SK-N-MC (cell line): ENCODE measurements around the gene SHLD1.

Source experiments
- DNase-seq: peaks from one replicate; pipeline ENCODE4 v3.0.0-alpha.2; 2011; ENCODE audit warnings: low read depth, low spot score
- H3K27ac ChIP-seq: fragments of 200-600 bp; sonication (generic); 2 replicates; pipeline ENCODE4 v1.5.1; 2016; ENCODE audit warnings: mixed run types
- H3K36me3 ChIP-seq: fragments of 200-600 bp; sonication (generic); 2 replicates; pipeline ENCODE4 v1.6.1; 2017; ENCODE audit warnings: antibody characterized with exemption, low read length, mixed read lengths; ENCODE audit not compliant: insufficient read depth
- H3K4me3 ChIP-seq: fragments of 200-600 bp; sonication (generic); 2 replicates; pipeline ENCODE4 v1.5.1; 2016
- H3K9ac ChIP-seq: fragments of 200-600 bp; sonication (generic); 2 replicates; pipeline ENCODE4 v1.8.0; 2017; ENCODE audit warnings: mixed run types, mixed read lengths; ENCODE audit not compliant: insufficient read length
- H3K9me3 ChIP-seq: fragments of 200-600 bp; sonication (generic); 2 replicates; pipeline ENCODE4 v1.6.1; 2017; ENCODE audit warnings: low read depth, mild to moderate bottlenecking, antibody characterized with exemption, low read length, moderate library complexity, mixed read lengths
- EZH2 ChIP-seq: fragments of 200-600 bp; sonication (generic); IDR thresholded peaks from one replicate; pipeline ENCODE4 v1.6.1; 2017; ENCODE audit warnings: antibody characterized with exemption
- FOXP2 ChIP-seq: optimal IDR thresholded peaks from 2 replicates; pipeline ENCODE3; 2011; ENCODE audit warnings: mild to moderate bottlenecking, moderate library complexity; ENCODE audit not compliant: insufficient read depth; ENCODE audit errors: extremely low read length, control extremely low read depth
- POLR2AphosphoS5 ChIP-seq: IDR thresholded peaks from 2 replicates; pipeline ENCODE4 v1.6.1; 2012; ENCODE audit warnings: mild to moderate bottlenecking, low read depth, low read length, borderline replicate concordance

The SHLD1 gene

GRCh38 chr20:5829241-5829809 lies 79.1 kb downstream of the SHLD1 start:
- no peak for DNase-seq
- Histone ChIP-seq H3K36me3 (no peaks in the 10 kb centered on the region), H3K9ac (no peak overlapping the region)

DNA sequence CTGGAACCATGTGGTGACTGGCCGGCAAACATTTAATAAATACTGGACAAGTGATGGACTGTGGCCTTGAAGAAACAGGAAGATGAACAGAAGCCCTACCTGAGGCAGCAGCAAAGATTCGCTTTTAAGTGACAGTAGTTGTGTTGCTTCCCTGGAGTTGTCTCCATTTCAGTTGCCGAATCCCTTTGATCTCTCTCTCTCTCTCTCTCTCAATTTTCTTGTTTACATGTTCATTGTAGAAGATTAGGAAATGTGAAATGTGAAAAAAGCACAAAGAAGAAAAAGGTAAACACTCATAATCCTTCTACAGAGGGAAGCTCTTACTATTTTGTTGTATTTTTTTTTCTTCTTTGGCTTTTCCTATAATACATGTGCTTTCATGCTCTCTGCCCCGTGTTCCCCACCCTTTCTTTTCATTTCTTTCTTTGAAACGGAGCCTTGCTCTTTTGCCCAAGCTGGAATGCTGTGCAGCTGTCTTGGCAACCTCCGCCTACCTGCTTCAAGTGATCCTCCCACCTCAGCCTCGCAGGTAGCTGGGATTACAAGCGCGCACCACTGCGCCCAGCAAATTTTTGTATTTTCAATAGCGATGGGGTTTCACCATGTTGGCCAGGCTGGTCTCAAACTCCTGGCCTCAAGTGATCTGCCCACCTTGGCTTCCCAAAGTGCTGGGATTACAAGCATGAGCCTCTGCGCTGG lies 81.5 kb downstream of the SHLD1 start:
- DNase-seq: no peak
- Histone ChIP-seq H3K27ac (no peak overlapping the region), H3K4me3 (no peak overlapping the region), H3K9ac (no peak overlapping the region), H3K36me3 (no peaks in the 10 kb centered on the region), H3K9me3 (no peaks in the 10 kb centered on the region)
- TF ChIP-seq EZH2 (no peak), FOXP2 (no peak), POLR2AphosphoS5 (no peak)

More at GRCh38 chr20:5829241-5829809, 79.1 kb downstream of the SHLD1 start:
- H3K4me3 ChIP-seq: no peak overlapping the region
- H3K27ac ChIP-seq: no peak overlapping the region
- no peak for TF ChIP-seq FOXP2
- no peak for TF ChIP-seq EZH2
- TF ChIP-seq POLR2AphosphoS5: no peak
- H3K9me3 ChIP-seq: no peaks in the 10 kb centered on the region

DNA sequence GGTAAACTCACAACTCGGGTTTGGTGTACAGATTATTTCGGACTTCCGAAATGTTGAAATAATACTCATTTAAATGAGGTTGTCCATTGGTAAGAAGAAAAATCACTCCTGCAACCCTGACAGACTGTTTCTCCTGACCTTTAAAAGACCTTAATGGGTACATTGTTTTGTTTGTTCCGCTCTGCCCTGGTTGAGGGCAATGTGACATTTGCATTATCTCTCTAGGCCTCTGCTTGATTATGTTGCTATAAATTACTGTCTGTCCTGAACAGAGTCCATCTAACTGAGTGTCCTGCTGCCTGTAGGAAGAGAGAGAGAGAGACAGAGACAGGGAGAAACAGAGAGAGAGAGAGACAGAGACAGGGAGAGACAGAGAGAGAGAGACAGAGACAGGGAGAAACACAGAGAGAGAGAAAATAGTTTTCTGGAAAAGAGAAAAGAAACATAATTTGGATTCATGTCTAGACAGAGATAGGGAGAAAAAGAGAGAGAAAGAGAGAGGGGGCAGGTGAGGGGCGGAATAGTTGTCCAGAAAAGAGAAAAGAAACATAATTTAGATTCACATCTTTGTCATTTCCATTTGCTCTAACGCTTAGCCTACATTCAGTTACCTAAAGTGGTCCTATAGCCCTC lies 83.2 kb downstream of the SHLD1 start:
- no peak for DNase-seq
- Histone ChIP-seq H3K9me3 (no peaks in the 10 kb centered on the region), H3K36me3 (no peaks in the 10 kb centered on the region), H3K27ac (no peak overlapping the region), H3K9ac (no peak overlapping the region), H3K4me3 (no peak overlapping the region)
- TF ChIP-seq POLR2AphosphoS5: no peak
- no peak for TF ChIP-seq EZH2
- TF ChIP-seq FOXP2: no peak

GRCh38 chr20:5834436-5835005 lies 84.3 kb downstream of the SHLD1 start:
- DNase-seq: no peak
- Histone ChIP-seq H3K9me3 (no peaks in the 10 kb centered on the region), H3K9ac (no peak overlapping the region), H3K36me3 (no peaks in the 10 kb centered on the region), H3K4me3 (no peak overlapping the region), H3K27ac (no peak overlapping the region)
- TF ChIP-seq FOXP2: no peak
- no peak for TF ChIP-seq POLR2AphosphoS5
- no peak for TF ChIP-seq EZH2

DNA sequence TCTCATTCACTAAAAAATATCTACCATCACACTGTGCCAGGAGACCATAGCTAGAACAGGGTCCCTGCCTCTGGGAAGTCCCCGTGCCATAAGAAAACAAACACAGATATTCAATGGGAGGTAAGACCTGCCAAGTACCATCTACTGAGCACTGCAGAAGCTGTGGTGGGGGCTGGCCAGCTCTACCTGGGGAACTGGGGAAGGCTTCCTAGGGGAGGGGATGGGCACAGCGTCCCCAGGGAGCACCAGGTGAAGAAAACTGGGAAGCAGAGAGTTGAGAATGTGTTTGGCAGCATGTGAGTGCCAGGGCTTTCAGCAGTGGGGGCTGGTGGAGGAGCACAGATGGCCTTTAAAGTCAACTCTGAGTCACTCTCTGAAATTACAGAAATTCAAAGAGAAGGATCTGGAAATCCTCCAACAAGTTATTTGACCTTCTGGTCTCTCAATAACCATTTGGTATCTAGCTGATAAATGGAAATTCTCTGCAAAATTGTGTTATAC lies 85.2 kb downstream of the SHLD1 start:
- no peaks in the 10 kb centered on the region for H3K9me3 ChIP-seq
- no peak for DNase-seq
- H3K27ac ChIP-seq: no peak overlapping the region
- H3K9ac ChIP-seq: no peak overlapping the region
- no peak overlapping the region for H3K4me3 ChIP-seq
- no peaks in the 10 kb centered on the region for H3K36me3 ChIP-seq
- TF ChIP-seq FOXP2 (no peak), EZH2 (no peak), POLR2AphosphoS5 (no peak)

- Histone ChIP-seq H3K27ac (no peak overlapping the region), H3K9me3 (no peaks in the 10 kb centered on the region), H3K9ac (no peak overlapping the region), H3K36me3 (no peaks in the 10 kb centered on the region), H3K4me3 (no peak overlapping the region)
- TF ChIP-seq EZH2: no peak
- TF ChIP-seq FOXP2: no peak
- DNase-seq: no peak
Measured at GRCh38 chr20:5835871-5836270, 85.7 kb downstream of the SHLD1 start.

DNA sequence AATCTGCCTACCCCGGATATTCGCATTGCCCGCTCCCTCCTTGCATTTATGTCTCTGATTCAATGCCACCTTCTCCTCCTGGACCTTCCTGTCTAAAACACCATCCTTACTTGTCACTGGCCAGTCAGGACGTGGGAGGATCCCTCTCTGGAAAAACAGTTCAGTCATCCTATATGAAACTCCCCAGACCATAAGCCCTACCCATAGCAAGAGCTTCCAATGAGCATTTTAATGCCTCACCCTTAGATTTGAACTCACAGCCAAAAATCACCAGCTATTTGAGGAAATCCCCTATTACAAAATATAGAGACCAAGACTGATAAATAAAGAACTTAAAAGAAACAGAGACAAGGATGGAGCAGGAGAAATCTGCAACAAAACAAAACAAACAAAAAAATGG lies 86.4 kb downstream of the SHLD1 start:
- no peaks in the 10 kb centered on the region for H3K9me3 ChIP-seq
- H3K4me3 ChIP-seq: no peak overlapping the region
- DNase-seq: no peak
- H3K27ac ChIP-seq: no peak overlapping the region
- H3K9ac ChIP-seq: no peak overlapping the region
- no peak for TF ChIP-seq FOXP2
- no peak for TF ChIP-seq POLR2AphosphoS5
- TF ChIP-seq EZH2: no peak
- no peaks in the 10 kb centered on the region for H3K36me3 ChIP-seq

DNA sequence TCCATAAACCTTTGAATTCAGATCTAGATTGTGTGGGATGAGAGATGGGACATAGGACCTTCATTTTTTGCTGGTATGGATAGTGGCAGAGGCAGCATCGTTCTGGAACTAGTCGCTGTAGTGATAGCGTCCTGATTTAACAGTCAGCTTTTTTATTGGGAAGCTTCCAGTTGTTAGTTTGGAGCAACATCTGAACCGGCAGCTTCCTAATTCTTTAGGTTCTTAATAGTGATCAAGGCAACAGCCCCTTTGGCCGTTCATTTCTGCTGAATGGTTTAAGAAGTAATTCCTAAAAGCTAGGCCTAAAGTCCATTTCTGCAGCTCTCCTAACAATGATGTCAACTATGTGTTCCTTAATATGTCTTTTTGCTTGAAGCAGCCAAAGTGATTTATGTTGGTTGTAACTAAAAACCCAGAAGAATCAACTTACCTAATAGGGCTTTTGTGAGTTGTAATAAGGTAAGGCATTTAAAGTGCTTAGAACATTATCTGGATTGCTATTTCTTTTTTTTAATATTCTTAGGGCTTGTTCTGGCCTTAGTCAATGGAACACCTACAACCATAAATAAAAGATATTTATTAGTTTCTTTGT lies 90.3 kb downstream of the SHLD1 start:
- Histone ChIP-seq H3K4me3 (no peak overlapping the region), H3K36me3 (no peaks in the 10 kb centered on the region), H3K9me3 (no peaks in the 10 kb centered on the region), H3K9ac (no peak overlapping the region), H3K27ac (no peak overlapping the region)
- TF ChIP-seq FOXP2 (no peak), POLR2AphosphoS5 (no peak), EZH2 (no peak)
- DNase-seq: no peak
